ENCODE data around the gene HLA-DPB1.

The HLA-DPB1 gene

DNA sequence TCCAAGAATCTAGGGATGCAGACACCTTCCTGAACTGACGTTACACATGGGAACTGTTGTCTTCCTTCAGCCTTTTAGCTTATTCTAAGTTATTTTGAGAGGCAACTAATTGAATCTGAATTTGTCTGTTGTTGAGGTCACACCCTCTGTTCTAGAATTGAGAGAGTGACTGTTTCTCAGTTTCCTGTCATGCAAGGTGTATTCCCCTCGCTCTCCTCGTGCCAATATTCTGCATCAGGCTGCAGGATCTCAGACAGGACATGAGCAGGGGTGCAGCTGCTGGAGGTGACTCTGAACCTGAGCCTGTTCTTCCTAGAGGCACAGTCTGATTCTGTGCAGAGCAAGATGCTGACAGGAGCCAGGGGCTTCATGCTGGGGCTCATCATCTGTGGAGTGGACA, 52.5 kb downstream of the HLA-DPB1 start:
- no peak for DNase-seq (ENCODE audit: low read depth in 2 of 3, low spot score in 2 of 3)

DNA sequence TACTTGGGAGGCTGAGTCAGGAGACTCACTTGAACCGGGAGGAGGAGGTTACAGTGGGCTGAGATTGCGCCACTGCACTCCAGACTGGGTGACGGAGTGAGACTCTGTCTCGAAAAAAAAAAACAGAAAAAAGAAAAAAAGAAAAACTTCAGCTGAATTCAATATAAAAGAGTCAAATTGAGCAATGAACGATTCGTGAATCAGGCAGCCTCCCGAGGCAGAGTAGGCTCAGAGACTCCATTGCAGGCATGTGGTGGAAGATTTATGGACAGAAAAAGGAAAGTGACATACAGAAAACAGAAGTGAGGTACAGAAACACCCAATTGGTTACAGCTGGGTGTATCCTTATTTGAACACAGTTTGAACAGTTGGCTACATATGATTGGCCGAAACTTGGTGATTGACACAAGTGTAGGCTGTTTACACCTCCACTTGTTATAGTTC, 56.3 kb downstream of the HLA-DPB1 start:
- DNase-seq (ENCODE audit: low read depth in 2 of 3, low spot score in 2 of 3), result no peak

DNA sequence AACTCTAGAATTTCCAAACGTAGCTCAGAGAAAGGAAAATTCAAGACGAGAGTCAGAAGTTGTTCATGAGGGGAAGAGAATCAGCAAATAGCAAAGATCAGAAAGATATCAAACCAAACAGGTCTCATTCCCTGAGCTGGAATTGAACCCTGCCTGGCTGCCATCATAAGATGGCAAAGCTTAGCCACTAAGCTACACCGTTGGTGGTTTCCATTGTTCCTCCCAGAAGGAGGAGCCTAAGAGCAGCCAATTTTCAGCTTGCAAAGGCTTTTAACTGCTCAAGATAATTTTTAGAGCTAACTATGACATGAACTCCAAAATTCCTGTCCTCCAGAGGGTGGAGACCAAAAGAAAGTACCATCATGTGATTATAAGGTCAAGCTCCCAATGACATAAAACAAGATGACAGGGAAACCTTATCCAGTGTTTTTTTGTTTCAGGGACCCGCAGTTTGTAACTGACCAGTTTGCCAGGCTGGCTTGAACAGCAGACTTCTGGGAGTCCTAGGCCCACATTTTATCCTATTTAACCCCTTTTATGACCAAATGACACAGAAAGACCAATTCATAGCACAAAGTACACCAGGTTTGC, 60.6 kb downstream of the HLA-DPB1 start:
- DNase-seq (ENCODE audit: low read depth in 2 of 3, low spot score in 2 of 3), result no peak

Measured in activated CD8-positive, alpha-beta memory T cell treated with anti-CD3 and anti-CD28 coated beads for 48 hours (primary cell).